HFFc6 (cell line): ENCODE results near the gene IQCE. TPM values are rescaled to one million over a fixed set of nuclear protein-coding genes. Genes with fewer than 3 reads are reported as not detected.

ENCODE experiments used
- DNase-seq: peaks from one replicate; pipeline ENCODE4 v3.0.0-alpha.2; 2018
- H3K27ac Mint-ChIP-seq: 2 replicates; pipeline ENCODE4 v1.8.0; 2020; ENCODE audit warnings: mild to moderate bottlenecking, mixed read lengths
- H3K27me3 Mint-ChIP-seq: 2 replicates; pipeline ENCODE4 v1.8.0; 2021; ENCODE audit warnings: mild to moderate bottlenecking, moderate library complexity, mixed read lengths; ENCODE audit not compliant: insufficient read depth
- H3K36me3 Mint-ChIP-seq: 2 replicates; pipeline ENCODE4 v1.8.0; 2021; ENCODE audit warnings: low read depth, mixed read lengths
- H3K4me1 Mint-ChIP-seq: 2 replicates; pipeline ENCODE4 v1.8.0; 2020; ENCODE audit warnings: low read depth, mixed read lengths
- H3K4me3 Mint-ChIP-seq: 2 replicates; pipeline ENCODE4 v1.8.0; 2020; ENCODE audit warnings: mild to moderate bottlenecking, moderate library complexity, mixed read lengths
- H3K9me3 Mint-ChIP-seq: 2 replicates; pipeline ENCODE4 v1.8.0; 2020; ENCODE audit warnings: mild to moderate bottlenecking, mixed read lengths
- CTCF ChIP-seq: fragments of 200-600 bp; sonication (generic); IDR thresholded peaks from 2 replicates; pipeline ENCODE4 v1.5.0; 2021; ENCODE audit warnings: antibody characterized with exemption, mild to moderate bottlenecking
- total RNA-seq, 6 experiments: library from RNA; stranded (reverse); fragmentation: NEBNext Ultra II Directional; extraction: Animal tissue kit (Norgen Biotek cat#: 25700); gene quantifications; 2 replicates in 1 of 6; 3 replicates in 5 of 6; pipeline ENCODE4 v1.2.3, GENCODE V29; 2021

IQCE gene
- total RNA-seq, 6 experiments from 2014 or later: 14.9 to 18.1 (median 17.0) TPM

DNA sequence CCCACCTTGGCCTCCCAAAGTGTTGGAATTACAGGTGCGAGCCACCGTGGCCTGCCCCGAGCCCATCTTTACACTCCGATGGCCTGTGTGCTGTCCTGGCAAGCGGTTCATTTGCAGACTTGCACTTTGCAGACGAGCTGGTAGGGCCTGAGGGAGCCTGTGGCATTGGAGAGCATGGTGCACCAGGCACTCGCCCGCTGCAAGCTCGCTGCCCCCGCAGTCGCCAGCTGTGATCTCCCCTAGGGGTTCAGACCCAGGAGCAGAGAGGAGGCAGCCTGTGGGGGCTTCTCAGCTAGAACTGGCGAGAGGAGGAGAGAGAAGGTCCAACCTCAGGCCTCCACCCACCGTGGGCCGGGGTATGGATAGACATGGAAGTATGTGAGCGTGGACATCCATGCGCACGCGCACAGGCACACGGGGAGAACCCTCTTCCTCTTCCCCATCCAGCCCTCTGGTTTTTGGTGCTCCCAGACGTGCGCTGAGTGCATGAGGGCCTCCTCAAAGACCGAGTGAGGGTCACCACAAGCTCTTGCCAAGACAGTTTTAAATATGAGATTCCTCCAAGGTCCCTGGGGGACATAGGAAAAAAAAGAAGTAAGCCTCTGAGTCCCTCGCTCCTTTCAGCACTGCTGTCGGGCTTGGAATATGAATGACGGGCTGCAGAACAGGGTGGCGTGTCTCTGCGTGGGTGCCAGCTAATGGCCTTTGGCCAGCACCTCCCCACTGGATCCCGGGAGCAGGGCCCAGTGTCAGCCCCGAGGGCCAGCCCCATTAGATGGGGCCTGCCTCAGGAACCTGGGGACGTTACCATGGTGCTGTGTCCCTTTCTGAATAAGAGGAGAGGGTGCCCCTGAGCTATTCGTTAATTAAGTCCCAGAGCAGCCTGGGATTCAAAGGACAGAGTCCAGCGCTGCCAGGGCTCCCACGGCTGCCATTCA, 57.9 kb downstream of the IQCE start:
- Mint-ChIP-seq H3K4me1 (peaks cover 34% of the 10 kb centered on the region), H3K27me3 (peaks cover 6% of the 10 kb centered on the region), H3K27ac (no peak overlapping the region), H3K9me3 (no peaks in the 10 kb centered on the region), H3K4me3 (no peak overlapping the region), H3K36me3 (no peaks in the 10 kb centered on the region)
- no peak for TF ChIP-seq CTCF
- no peak for DNase-seq

GRCh38 chr7:2617325-2617905, 58.6 kb downstream of the IQCE start:
- TF ChIP-seq CTCF: no peak
- H3K4me1 Mint-ChIP-seq: peaks cover 37% of the 10 kb centered on the region

GRCh38 chr7:2619116-2619515, 60.3 kb downstream of the IQCE start:
- Mint-ChIP-seq H3K27ac (peak overlapping the region; percentile 53), H3K4me3 (peak overlapping the region; percentile 52; the same call in 1 of the 2 replicates), H3K4me1 (peaks cover 35% of the 10 kb centered on the region), H3K9me3 (no peaks in the 10 kb centered on the region), H3K27me3 (peaks cover 5% of the 10 kb centered on the region), H3K36me3 (no peaks in the 10 kb centered on the region)
- no peak for TF ChIP-seq CTCF
- peak; percentile 48 for DNase-seq

More at GRCh38 chr7:2617325-2617905, 58.6 kb downstream of the IQCE start:
- no peaks in the 10 kb centered on the region for H3K9me3 Mint-ChIP-seq
- no peak overlapping the region for H3K27ac Mint-ChIP-seq
- DNase-seq: no peak
- H3K4me3 Mint-ChIP-seq: no peak overlapping the region
- H3K36me3 Mint-ChIP-seq: no peaks in the 10 kb centered on the region
- peaks cover 6% of the 10 kb centered on the region for H3K27me3 Mint-ChIP-seq

GRCh38 chr7:2621061-2621828, 62.5 kb downstream of the IQCE start:
- peaks cover 35% of the 10 kb centered on the region for H3K4me1 Mint-ChIP-seq
- DNase-seq: peak; percentile 52
- peak overlapping the region; percentile 22; the same call in 1 of the 2 replicates for H3K4me3 Mint-ChIP-seq

More at GRCh38 chr7:2621061-2621828, 62.5 kb downstream of the IQCE start:
- Mint-ChIP-seq H3K27ac (peak overlapping the region; percentile 69), H3K27me3 (peaks cover 8% of the 10 kb centered on the region), H3K9me3 (no peaks in the 10 kb centered on the region), H3K36me3 (no peaks in the 10 kb centered on the region)
- TF ChIP-seq CTCF: no peak
